A673 (cell line): ENCODE measurements around the gene RAB1B.

ENCODE experiments used
- CTCF ChIP-seq: fragments of 300-800, 200-600 bp; sonication (generic); conservative IDR thresholded peaks from 2 replicates; pipeline ENCODE4 v1.5.1; 2017; ENCODE audit warnings: low read depth, mild to moderate bottlenecking, antibody characterized with exemption, low read length, moderate library complexity, mixed read lengths
- EZH2 ChIP-seq: fragments of 200-600 bp; sonication (generic); IDR thresholded peaks from 2 replicates; pipeline ENCODE4 v1.6.1; 2017; ENCODE audit warnings: borderline replicate concordance, low read depth, mild to moderate bottlenecking, mixed read lengths, antibody characterized with exemption, low read length; ENCODE audit not compliant: poor library complexity, severe bottlenecking

GRCh38 chr11:66243782-66244535, 24.5 kb upstream of the RAB1B start:
- TF ChIP-seq CTCF (no peak), EZH2 (no peak)
